HG02610 (cell line): Measurements from ENCODE around the gene CHTF18.

Experiments used
- ATAC-seq: cut with Tn5 transposase; IDR thresholded peaks from one replicate; pipeline ENCODE4 v1.9.1; 2021; ENCODE audit warnings: mild to moderate bottlenecking, moderate library complexity; ENCODE audit not compliant: unreplicated experiment

Gene CHTF18

GRCh38 chr16:790086-790485 lies 1.7 kb downstream of the CHTF18 start:
- no peak for ATAC-seq

- ATAC-seq: no peak
These were observed 2.7 kb downstream of the CHTF18 start for GRCh38 chr16:791131-791530.

GRCh38 chr16:792221-792995 lies 4.0 kb downstream of the CHTF18 start:
- no peak for ATAC-seq

GRCh38 chr16:793414-793813 lies 5.0 kb downstream of the CHTF18 start:
- no peak for ATAC-seq

GRCh38 chr16:794091-794822 lies 5.8 kb downstream of the CHTF18 start:
- ATAC-seq: no peak

- ATAC-seq: no peak
These were observed 6.5 kb downstream of the CHTF18 start for GRCh38 chr16:794853-795466.

GRCh38 chr16:795580-796229 lies 7.3 kb downstream of the CHTF18 start:
- ATAC-seq: no peak

- no peak for ATAC-seq
These were observed 8.1 kb downstream of the CHTF18 start for GRCh38 chr16:796296-797119.

- no peak for ATAC-seq
These were observed 8.7 kb downstream of the CHTF18 start for GRCh38 chr16:797120-797420.

- no peak for ATAC-seq
These were observed 9.3 kb downstream of the CHTF18 start for GRCh38 chr16:797686-798085.

- no peak for ATAC-seq
These were observed 10.2 kb downstream of the CHTF18 start for GRCh38 chr16:798666-799065.

GRCh38 chr16:799111-799947 lies 10.9 kb downstream of the CHTF18 start:
- no peak for ATAC-seq

- no peak for ATAC-seq
These were observed 11.8 kb downstream of the CHTF18 start, which contains the start of gene GNG13 for GRCh38 chr16:799948-800833. Gene GNG13 (minus strand): TSS chr16:800734. CDS start chr16:799077, 1,657 bp downstream.

GRCh38 chr16:800834-801511 lies 12.6 kb downstream of the CHTF18 start:
- ATAC-seq: no peak

GRCh38 chr16:801584-802363 lies 13.4 kb downstream of the CHTF18 start:
- no peak for ATAC-seq

- no peak for ATAC-seq
These were observed 14.0 kb downstream of the CHTF18 start for GRCh38 chr16:802461-802860.
